ENCODE results near the gene TBC1D8. TPM values are rescaled to one million over a fixed set of nuclear protein-coding genes. Genes with fewer than 3 reads are reported as not detected.

The TBC1D8 gene
- total and polyA plus RNA-seq, 2 of the 13 experiments (the other 11 are each of a cell fraction or from before 2014, with no cell fraction given), result 45.1 to 95.4 TPM

- WGBS (ENCODE audit: low lambda C conversion rate), result 31% methylated on average over 5 of the region's 5 CpGs
- H3K27ac ChIP-seq (ENCODE audit: extremely low read length, insufficient read depth, low read length), result no peak overlapping the region
- intact Hi-C loops (cut with micrococcal nuclease; ENCODE audit: unreplicated experiment), result no loop called here
- FAIRE-seq (peak; percentile 72), DNase-seq (ENCODE audit: low spot score) (peak; percentile 70), ATAC-seq (peak; percentile 89)
- POLR2A ChIA-PET, result interaction anchor here (0.6 to 1.5 kb wide), 7 partner anchors 8 to 187 kb away, joined by 3 to 10 read pairs (median 5); partner anchors contain the start of gene RPL31
- H3K79me2 ChIP-seq (ENCODE audit: insufficient read depth, low read length), result no peaks in the 10 kb centered on the region
- no peaks in the 10 kb centered on the region for H3K27me3 ChIP-seq (ENCODE audit: control insufficient read depth in 1 of 2, insufficient read depth in 2 of 2, low read length in 2 of 2)
- BruUV-seq (replicated peaks), result no TSS peak
- H3K4me2 ChIP-seq (ENCODE audit: low read depth, low read length), result peak overlapping the region; percentile 47
- 0 out of 6 replicates have a peak overlapping the region, but pooled peaks of 1 of the 3 experiments have one; percentile 0 for H3K4me3 ChIP-seq (replicated peaks in 1 of 3; ENCODE audit: insufficient read depth in 1 of 3, low read depth in 2 of 3, low read length in 3 of 3)
- no peak overlapping the region for H2AFZ ChIP-seq (ENCODE audit: low read length)
- H3K9ac ChIP-seq (ENCODE audit: insufficient read depth, low read depth, low read length), result no peak overlapping the region
- CTCF ChIA-PET (ENCODE audit: low intra/inter-chr PET ratio, low total read pairs), result interaction anchor here (1.2 to 2.3 kb wide), 5 partner anchors 17 to 176 kb away, joined by 3 to 11 read pairs (median 4); partner anchors contain the start of gene TBC1D8
- H4K20me1 ChIP-seq (ENCODE audit: insufficient read depth, low read length), result no peaks in the 10 kb centered on the region
- H3K4me1 ChIP-seq (ENCODE audit: insufficient read depth, low read length), result peaks cover 57% of the 10 kb centered on the region
- no peaks in the 10 kb centered on the region for H3K36me3 ChIP-seq (replicated peaks in 1 of 2; ENCODE audit: control insufficient read depth in 1 of 2, insufficient read depth in 2 of 2, low read length in 2 of 2)
- in situ Hi-C loops (cut with HindIII; ENCODE audit: extremely low pct_ligation_motif_present, low pct_unique_long_range_greater_than_20kb), result no loop called here
- peaks cover 9% of the 10 kb centered on the region; the same call in 1 of the 2 replicates for H3K9me3 ChIP-seq (ENCODE audit: low read length)
- TF ChIP-seq MAX (IDR thresholded peaks at IDR 0.05), result 0 out of 2 replicates have a peak, but pooled peaks have one; percentile 16
- no peak for TF ChIP-seq KIAA2018 (CRISPR knock-in tag; IDR thresholded peaks at IDR 0.05; ENCODE audit: borderline replicate concordance)
- no peak for TF ChIP-seq TERF1 (CRISPR knock-in tag; IDR thresholded peaks at IDR 0.05)
- TF ChIP-seq ZNF724P (CRISPR knock-in tag; IDR thresholded peaks at IDR 0.05; ENCODE audit: borderline replicate concordance), result no peak
- TF ChIP-seq REST (IDR thresholded peaks at IDR 0.05; ENCODE audit: borderline replicate concordance in 1 of 2, low read depth in 1 of 2, low read length in 2 of 2), result no peak
- TF ChIP-seq ZNF292 (CRISPR knock-in tag; IDR thresholded peaks at IDR 0.05; ENCODE audit: borderline replicate concordance, low read depth), result no peak
- no peak for TF ChIP-seq PCBP2 (optimal IDR thresholded peaks at IDR 0.05; ENCODE audit: low read depth, low read length, poor library complexity, severe bottlenecking)
- TF ChIP-seq ZNF891 (CRISPR knock-in tag; IDR thresholded peaks at IDR 0.05), result no peak; the same call in 1 of the 2 replicates
These were observed 37.7 kb upstream of the TBC1D8 start for GRCh38 chr2:101188683-101189405.

Data from HepG2 (cell line).